WERI-Rb-1 (cell line): Measurements from ENCODE around the gene SHISAL1.

Experiments used
- DNase-seq: peaks from one replicate; pipeline ENCODE4 v3.0.0-alpha.2; 2020
- H3K27ac ChIP-seq: fragments of 250-450 bp; sonication (Bioruptor Pico); 2 replicates; pipeline ENCODE4 v1.5.1; 2020; ENCODE audit warnings: mild to moderate bottlenecking, moderate library complexity
- H3K27me3 ChIP-seq: fragments of 250-450 bp; sonication (Bioruptor Pico); 2 replicates; pipeline ENCODE4 v1.5.1; 2021; ENCODE audit warnings: mild to moderate bottlenecking, low read depth, moderate library complexity; ENCODE audit not compliant: insufficient read depth, severe bottlenecking
- H3K36me3 ChIP-seq: fragments of 250-450 bp; sonication (Bioruptor Pico); 2 replicates; pipeline ENCODE4 v1.5.1; 2020; ENCODE audit warnings: mild to moderate bottlenecking, moderate library complexity
- H3K4me3 ChIP-seq: 2 replicates; pipeline ENCODE4 v1.5.1; 2011; ENCODE audit warnings: low read depth, mild to moderate bottlenecking, control low read depth, low read length
- H3K9me3 ChIP-seq: fragments of 250-450 bp; sonication (Bioruptor Pico); 2 replicates; pipeline ENCODE4 v1.5.1; 2021; ENCODE audit warnings: mild to moderate bottlenecking, moderate library complexity; ENCODE audit not compliant: severe bottlenecking
- TF ChIP-seq, protein P1 (sequence below): IDR thresholded peaks from 2 replicates; pipeline ENCODE4 v1.5.1; 2011; ENCODE audit warnings: low read depth, mild to moderate bottlenecking, control low read depth, inconsistent platforms, low read length

Gene SHISAL1

DNA sequence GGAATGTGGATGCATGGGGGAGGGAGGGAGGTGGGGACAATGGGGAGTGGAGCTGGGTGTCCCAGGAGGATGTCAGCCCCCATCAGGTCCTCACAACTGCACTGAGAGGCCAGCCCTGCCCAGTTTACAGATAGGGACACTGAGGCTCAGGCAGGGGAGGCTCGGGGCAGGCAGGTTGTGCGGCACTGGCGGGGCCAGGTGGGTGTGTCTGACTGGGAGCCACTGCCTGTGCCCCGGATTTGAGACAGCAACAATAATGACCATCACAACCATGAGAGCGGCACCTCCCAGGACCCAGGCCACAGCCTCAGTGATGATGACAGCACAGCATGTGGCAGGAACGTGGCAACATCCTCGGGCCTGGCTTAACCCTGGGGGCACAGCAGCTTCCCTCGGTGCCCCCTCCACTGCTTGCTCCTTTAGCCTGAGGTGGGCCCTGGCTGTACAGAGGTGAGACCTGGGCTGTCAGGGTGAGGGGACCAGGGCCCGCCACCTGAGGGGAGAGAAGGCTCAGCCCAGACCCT lies 32.0 kb downstream of the SHISAL1 start:
- DNase-seq: no peak
- TF ChIP-seq, protein P1, sequence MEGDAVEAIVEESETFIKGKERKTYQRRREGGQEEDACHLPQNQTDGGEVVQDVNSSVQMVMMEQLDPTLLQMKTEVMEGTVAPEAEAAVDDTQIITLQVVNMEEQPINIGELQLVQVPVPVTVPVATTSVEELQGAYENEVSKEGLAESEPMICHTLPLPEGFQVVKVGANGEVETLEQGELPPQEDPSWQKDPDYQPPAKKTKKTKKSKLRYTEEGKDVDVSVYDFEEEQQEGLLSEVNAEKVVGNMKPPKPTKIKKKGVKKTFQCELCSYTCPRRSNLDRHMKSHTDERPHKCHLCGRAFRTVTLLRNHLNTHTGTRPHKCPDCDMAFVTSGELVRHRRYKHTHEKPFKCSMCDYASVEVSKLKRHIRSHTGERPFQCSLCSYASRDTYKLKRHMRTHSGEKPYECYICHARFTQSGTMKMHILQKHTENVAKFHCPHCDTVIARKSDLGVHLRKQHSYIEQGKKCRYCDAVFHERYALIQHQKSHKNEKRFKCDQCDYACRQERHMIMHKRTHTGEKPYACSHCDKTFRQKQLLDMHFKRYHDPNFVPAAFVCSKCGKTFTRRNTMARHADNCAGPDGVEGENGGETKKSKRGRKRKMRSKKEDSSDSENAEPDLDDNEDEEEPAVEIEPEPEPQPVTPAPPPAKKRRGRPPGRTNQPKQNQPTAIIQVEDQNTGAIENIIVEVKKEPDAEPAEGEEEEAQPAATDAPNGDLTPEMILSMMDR: no peak
- Histone ChIP-seq H3K4me3 (no peak overlapping the region), H3K36me3 (no peaks in the 10 kb centered on the region), H3K27ac (no peak overlapping the region), H3K9me3 (no peaks in the 10 kb centered on the region), H3K27me3 (no peaks in the 10 kb centered on the region)

DNA sequence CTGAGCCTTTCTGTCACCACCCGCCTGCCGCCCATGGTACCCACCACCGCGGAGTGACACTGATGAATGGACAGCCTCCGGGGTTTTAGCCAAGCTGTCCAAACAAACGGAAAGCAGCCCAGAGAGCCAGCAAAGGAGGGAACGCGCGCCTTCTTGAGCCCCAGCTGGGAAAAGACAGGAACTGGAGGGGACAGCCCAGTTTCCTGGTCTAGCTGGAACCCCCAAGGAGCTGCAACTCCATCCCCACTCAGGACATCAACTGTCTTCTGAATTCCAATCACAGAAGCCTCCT lies 33.7 kb downstream of the SHISAL1 start:
- Histone ChIP-seq H3K9me3 (no peaks in the 10 kb centered on the region), H3K27ac (no peak overlapping the region), H3K36me3 (no peaks in the 10 kb centered on the region), H3K4me3 (no peak overlapping the region), H3K27me3 (no peaks in the 10 kb centered on the region)
- TF ChIP-seq, protein P1: no peak
- DNase-seq: no peak

DNA sequence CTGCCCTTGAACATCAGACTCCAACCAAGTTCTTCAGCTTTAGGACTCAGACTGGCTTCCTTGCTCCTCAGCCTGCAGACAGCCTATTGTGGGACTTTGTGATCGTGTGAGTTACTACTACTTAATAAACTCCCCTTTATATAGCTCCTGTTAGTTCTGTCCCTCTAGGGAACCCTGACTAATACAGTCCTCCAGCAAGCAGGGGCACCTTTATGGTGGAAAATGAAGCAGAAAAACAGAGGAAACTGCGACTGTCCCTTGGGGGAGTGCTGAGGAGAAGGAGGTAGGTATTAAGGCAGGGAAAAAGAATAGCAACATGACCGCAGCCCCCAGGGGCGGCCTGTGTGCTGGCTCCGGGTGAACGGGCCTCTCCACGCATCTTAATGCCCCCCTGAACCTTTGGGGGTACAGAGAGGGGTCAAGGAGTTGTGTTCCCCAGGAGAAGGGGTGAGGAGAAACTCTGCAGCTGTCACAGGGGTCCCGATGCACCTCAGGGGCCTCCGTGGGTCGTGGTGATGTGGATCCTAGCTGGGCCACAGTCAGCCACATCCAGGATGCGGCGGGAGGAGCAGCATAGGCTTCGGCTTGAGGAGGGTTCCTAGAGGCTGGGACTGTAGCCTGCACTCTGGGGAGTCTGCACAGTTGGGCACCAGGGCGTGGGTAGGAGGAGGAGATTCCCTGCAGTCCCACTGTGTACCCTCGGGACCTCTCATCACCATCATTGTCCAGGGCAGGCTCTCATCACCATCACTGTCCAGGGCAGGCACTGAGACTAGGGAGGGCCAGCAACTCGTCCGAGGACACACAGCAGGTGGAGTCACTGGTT lies 34.3 kb downstream of the SHISAL1 start:
- TF ChIP-seq, protein P1: no peak
- no peak overlapping the region for H3K4me3 ChIP-seq
- H3K9me3 ChIP-seq: no peaks in the 10 kb centered on the region
- no peaks in the 10 kb centered on the region for H3K36me3 ChIP-seq
- no peak overlapping the region for H3K27ac ChIP-seq
- no peak for DNase-seq
- no peaks in the 10 kb centered on the region for H3K27me3 ChIP-seq

DNA sequence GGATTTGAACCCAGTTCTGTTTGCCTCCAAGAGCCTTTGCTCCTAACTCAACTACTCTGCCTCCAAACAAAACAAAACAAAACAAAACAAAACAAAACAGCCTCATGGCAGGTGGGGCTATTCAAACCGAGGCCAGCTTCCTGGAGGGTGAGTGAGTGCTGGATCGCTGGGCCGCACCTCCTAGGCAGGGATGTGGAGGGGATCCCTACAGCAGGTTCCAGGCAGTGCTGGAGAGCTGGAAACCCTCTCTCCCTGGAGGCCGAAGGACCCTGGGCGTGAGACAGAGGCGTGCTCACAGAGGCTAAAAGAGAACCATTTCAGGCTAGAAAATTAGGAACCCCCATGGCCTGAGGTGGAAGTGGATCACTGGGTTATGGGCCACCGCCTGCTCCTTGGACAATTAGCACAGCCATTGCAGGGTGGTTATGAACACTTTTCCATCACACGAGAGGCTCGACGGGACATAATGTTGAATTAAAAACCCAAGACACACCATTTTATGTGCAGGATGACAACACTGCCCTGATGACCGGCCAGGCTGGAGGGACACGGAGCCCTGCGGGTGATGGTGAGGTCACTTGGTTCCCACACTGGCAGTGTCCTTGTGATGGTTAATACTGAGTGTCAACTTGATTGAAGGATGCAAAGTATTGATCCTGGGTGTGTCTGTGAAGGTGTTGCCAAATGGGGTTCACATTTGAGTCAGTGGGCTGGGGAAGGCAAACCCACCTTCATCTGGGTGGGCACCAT lies 35.2 kb downstream of the SHISAL1 start:
- Histone ChIP-seq H3K27me3 (no peaks in the 10 kb centered on the region), H3K36me3 (no peaks in the 10 kb centered on the region), H3K27ac (no peak overlapping the region), H3K9me3 (no peaks in the 10 kb centered on the region), H3K4me3 (no peak overlapping the region)
- DNase-seq: no peak
- TF ChIP-seq, protein P1: no peak

DNA sequence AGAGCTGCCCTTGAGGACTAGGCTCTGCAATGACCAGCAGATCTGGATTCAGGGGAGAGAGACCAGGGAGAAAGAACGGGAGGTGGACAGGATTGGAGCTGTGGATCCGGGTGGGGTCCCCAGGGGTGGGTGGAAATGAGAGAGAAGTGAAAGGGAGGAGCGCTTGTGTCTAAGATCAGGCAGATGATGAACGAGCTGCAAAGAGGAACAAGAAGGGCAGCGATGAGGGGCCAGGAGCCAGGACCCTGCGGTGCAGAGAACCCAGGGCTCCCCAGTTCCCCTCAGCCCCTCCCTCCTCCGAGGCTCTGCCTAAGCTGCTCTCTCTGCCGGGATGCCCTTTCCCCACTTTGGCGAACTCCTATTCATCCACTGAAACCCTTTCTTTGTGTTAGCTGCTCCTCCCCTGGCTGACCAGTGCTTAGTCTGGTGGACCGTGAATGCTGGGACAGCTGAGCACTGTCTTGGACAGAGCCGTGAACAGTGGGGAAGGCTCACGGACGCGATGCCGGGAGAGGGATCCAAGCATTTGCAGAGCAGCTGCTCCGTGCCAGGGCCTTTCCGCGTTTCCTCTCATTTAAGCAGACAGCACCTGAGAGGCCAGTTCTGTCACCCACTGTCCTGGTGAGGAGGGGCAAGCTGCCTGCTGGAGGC lies 35.9 kb downstream of the SHISAL1 start:
- no peaks in the 10 kb centered on the region for H3K36me3 ChIP-seq
- DNase-seq: no peak
- TF ChIP-seq, protein P1: no peak

More for the DNA sequence above, 35.9 kb downstream of the SHISAL1 start:
- H3K4me3 ChIP-seq: no peak overlapping the region
- no peak overlapping the region for H3K27ac ChIP-seq
- H3K9me3 ChIP-seq: no peaks in the 10 kb centered on the region
- no peaks in the 10 kb centered on the region for H3K27me3 ChIP-seq
